HCT116 (cell line): ENCODE results near the gene ANKRD29. TPM values are rescaled to one million over a fixed set of nuclear protein-coding genes. Genes with fewer than 3 reads are reported as not detected.

Experiments used
- ATAC-seq: fragments of 200-7000 bp; cut with Tn5 transposase; 2 replicates; pipeline ENCODE4 v1.9.1; 2020; ENCODE audit warnings: mild to moderate bottlenecking, moderate library complexity
- BruUV-seq: library from RNA; stranded (reverse); fragments of 400-500 nt; replicated peaks from 2 replicates; lab custom pipeline; 2021; lab: Mats Ljungman, UMichigan
- CTCF ChIA-PET: fragments of 300-600 bp; sonication (Branson Sonifier 250); formaldehyde crosslinking; loops from one replicate; lab custom pipeline; 2021; ENCODE audit warnings: antibody characterized with exemption; lab: Charles Lee
- POLR2A ChIA-PET: fragments of 300-600, 350-600 bp; sonication (Branson Sonifier 250); formaldehyde crosslinking; loops from one replicate; lab custom pipeline; 2021; ENCODE audit warnings: antibody characterized with exemption; lab: Charles Lee
- RAD21 ChIA-PET, 2 experiments: fragments of 300-600 bp; sonication (Branson Sonifier 250); formaldehyde crosslinking; loops; one replicate each; lab custom pipeline; 2023; ENCODE audit warnings: low total read pairs in 2 of 2; ENCODE audit not compliant: uncharacterized antibody in 2 of 2, unreplicated experiment in 2 of 2, low non-redundant PET in 1 of 2; lab: Charles Lee
- DNase-seq: peaks from one replicate; pipeline ENCODE4 v3.0.0-alpha.2; 2010; ENCODE audit warnings: low read depth, low spot score
- H2AFZ ChIP-seq: fragments of 200-600 bp; shearing (Covaris generic), sonication (generic); 2 replicates; pipeline ENCODE4 v1.6.1; 2017; ENCODE audit warnings: low read depth, mixed run types, mixed read lengths, antibody characterized with exemption, low read length; ENCODE audit not compliant: poor library complexity, severe bottlenecking
- H3K27ac ChIP-seq: 2 replicates; pipeline ENCODE4 v1.5.1; 2012; ENCODE audit warnings: low read depth, low read length
- H3K27me3 ChIP-seq: fragments of 200-600 bp; sonication (generic); 2 replicates; pipeline ENCODE4 v1.6.1; 2016; ENCODE audit warnings: mixed run types, low read length, mixed read lengths; ENCODE audit not compliant: insufficient read depth
- H3K36me3 ChIP-seq, 2 experiments: fragments of 200-500 bp in 1 of 2; fragments of 200-600 bp in 1 of 2; sonication (Bioruptor generic) in 1 of 2; sonication (generic) in 1 of 2; 2 replicates each; pipeline versions ENCODE4 v1.5.1 to v1.6.1; 2014 to 2016; ENCODE audit warnings: low read length in 2 of 2, inconsistent platforms in 1 of 2, mixed read lengths in 1 of 2, mixed run types in 1 of 2; ENCODE audit not compliant: insufficient read depth in 2 of 2, control insufficient read depth in 1 of 2
- H3K4me1 ChIP-seq, 2 experiments: fragments of 200-600 bp in 1 of 2; sonication (generic) in 1 of 2; 2 replicates each; pipeline versions ENCODE4 v1.5.1 to v1.6.1; 2012 to 2017; ENCODE audit warnings: low read length in 2 of 2, inconsistent platforms in 1 of 2, mild to moderate bottlenecking in 1 of 2, mixed read lengths in 1 of 2, mixed run types in 1 of 2, moderate library complexity in 1 of 2; ENCODE audit not compliant: insufficient read depth in 2 of 2, control insufficient read depth in 1 of 2
- H3K4me2 ChIP-seq: fragments of 200-600 bp; sonication (generic); 2 replicates; pipeline ENCODE4 v1.6.1; 2017; ENCODE audit warnings: mixed run types, low read length, mixed read lengths
- H3K4me3 ChIP-seq, 2 experiments: fragments of 200-600 bp in 1 of 2; sonication (generic) in 1 of 2; replicated peaks in 1 of 2; 2 replicates each; pipeline ENCODE4 v1.5.1; 2011 to 2016; ENCODE audit warnings: low read length in 2 of 2, control low read depth in 1 of 2, low read depth in 1 of 2, mild to moderate bottlenecking in 1 of 2, mixed read lengths in 1 of 2, mixed run types in 1 of 2
- H3K79me2 ChIP-seq: fragments of 200-600 bp; sonication (generic); 2 replicates; pipeline ENCODE4 v1.6.1; 2017; ENCODE audit warnings: mild to moderate bottlenecking, mixed run types, low read length, moderate library complexity, mixed read lengths; ENCODE audit not compliant: insufficient read depth
- H3K9ac ChIP-seq: fragments of 200-600 bp; sonication (generic); 2 replicates; pipeline ENCODE4 v1.6.1; 2016; ENCODE audit warnings: low read length, mixed read lengths
- H3K9me2 ChIP-seq: fragments of 200-600 bp; sonication (generic), shearing (Covaris generic); 2 replicates; pipeline ENCODE4 v1.6.1; 2017; ENCODE audit warnings: mixed run types, mild to moderate bottlenecking, moderate library complexity; ENCODE audit not compliant: insufficient read depth
- H3K9me3 ChIP-seq, 2 experiments: fragments of 200-500 bp in 1 of 2; fragments of 200-600 bp in 1 of 2; sonication (Bioruptor generic) in 1 of 2; sonication (generic) in 1 of 2; 2 replicates each; pipeline ENCODE4 v1.6.1; 2014 to 2017; ENCODE audit warnings: low read length in 2 of 2, mixed read lengths in 2 of 2, inconsistent platforms in 1 of 2, low read depth in 1 of 2, mild to moderate bottlenecking in 1 of 2, mixed run types in 1 of 2, moderate library complexity in 1 of 2; ENCODE audit not compliant: control insufficient read depth in 1 of 2, insufficient read depth in 1 of 2
- H4K20me1 ChIP-seq: fragments of 200-600 bp; sonication (generic), shearing (Covaris generic); 2 replicates; pipeline ENCODE4 v1.6.1; 2017; ENCODE audit warnings: mixed run types, mild to moderate bottlenecking, moderate library complexity; ENCODE audit not compliant: insufficient read depth
- CBX3 ChIP-seq: IDR thresholded peaks from 2 replicates; pipeline ENCODE4 v1.6.1; 2012; ENCODE audit warnings: low read depth
- CTCF ChIP-seq, 3 experiments: fragments of 200-600 bp in 1 of 3; sonication (generic) in 1 of 3; IDR thresholded peaks in 2 of 3; conservative IDR thresholded peaks in 1 of 3; 2 replicates each; pipeline ENCODE4 v1.5.1; 2012 to 2017; ENCODE audit warnings: low read depth in 2 of 3, low read length in 2 of 3, antibody characterized with exemption in 1 of 3, borderline replicate concordance in 1 of 3, control low read depth in 1 of 3, mild to moderate bottlenecking in 1 of 3, mixed read lengths in 1 of 3, mixed run types in 1 of 3, moderate library complexity in 1 of 3; ENCODE audit not compliant: insufficient read depth in 1 of 3
- EGR1 ChIP-seq: IDR thresholded peaks from 2 replicates; pipeline ENCODE4 v1.6.1; 2012; ENCODE audit warnings: low read depth
- EZH2phosphoT487 ChIP-seq: fragments of 200-600 bp; IDR thresholded peaks from 2 replicates; pipeline ENCODE4 v1.6.1; 2018; ENCODE audit warnings: antibody characterized with exemption, borderline replicate concordance
- FOSL1 ChIP-seq: IDR thresholded peaks from 2 replicates; pipeline ENCODE4 v1.6.1; 2012; ENCODE audit warnings: low read depth
- JUND ChIP-seq: IDR thresholded peaks from 2 replicates; pipeline ENCODE4 v1.6.1; 2012
- POLR2A ChIP-seq: IDR thresholded peaks from 2 replicates; pipeline ENCODE4 v1.7.0; 2011; ENCODE audit warnings: borderline replicate concordance; ENCODE audit not compliant: insufficient read depth, insufficient read length; ENCODE audit errors: extremely low read depth
- POLR2AphosphoS5 ChIP-seq: IDR thresholded peaks from 2 replicates; pipeline ENCODE4 v1.6.1; 2011; ENCODE audit warnings: mild to moderate bottlenecking, low read depth, low read length, moderate library complexity
- RAD21 ChIP-seq: IDR thresholded peaks from 2 replicates; pipeline ENCODE4 v1.6.1; 2012; ENCODE audit warnings: low read depth, mild to moderate bottlenecking
- SIN3A ChIP-seq: IDR thresholded peaks from 2 replicates; pipeline ENCODE4 v1.6.1; 2012; ENCODE audit warnings: low read depth
- SP1 ChIP-seq: IDR thresholded peaks from 2 replicates; pipeline ENCODE4 v1.6.1; 2012; ENCODE audit warnings: low read depth
- SRF ChIP-seq: IDR thresholded peaks from 2 replicates; pipeline ENCODE4 v1.6.1; 2012; ENCODE audit warnings: low read depth
- TCF7L2 ChIP-seq: IDR thresholded peaks from 2 replicates; pipeline ENCODE4 v1.7.0; 2011; ENCODE audit warnings: borderline replicate concordance, inconsistent platforms; ENCODE audit not compliant: insufficient read depth, insufficient read length; ENCODE audit errors: extremely low read depth
- YY1 ChIP-seq: IDR thresholded peaks from 2 replicates; pipeline ENCODE4 v1.6.1; 2011; ENCODE audit warnings: low read length, low read depth, moderate library complexity, mild to moderate bottlenecking; ENCODE audit not compliant: insufficient replicate concordance; ENCODE audit errors: extremely low read depth
- ZFX ChIP-seq: fragments of 450-650 bp; IDR thresholded peaks from 2 replicates; pipeline ENCODE4 v1.6.1; 2017
- ZNF274 ChIP-seq: fragments of 200-500 bp; sonication (Bioruptor generic); IDR thresholded peaks from 2 replicates; pipeline ENCODE4 v1.6.1; 2014; ENCODE audit warnings: mild to moderate bottlenecking, low read depth, low read length, inconsistent platforms
- intact Hi-C: fragments of 100-400 bp; cut with micrococcal nuclease; formaldehyde crosslinking; loops from 2 replicates; pipeline ENCODE4 v1.10.0; 2022
- total RNA-seq: library from RNA; stranded (reverse); gene quantifications from one replicate; pipeline ENCODE4 v1.2.1, GENCODE V29; 2021; ENCODE audit not compliant: unreplicated experiment
- TF ChIP-seq, protein P1 (sequence below): IDR thresholded peaks from 2 replicates; pipeline ENCODE4 v1.6.1; 2012; ENCODE audit warnings: low read depth

The ANKRD29 gene
- total RNA-seq, 1 experiment from 2014 or later, result 8.8 TPM

DNA sequence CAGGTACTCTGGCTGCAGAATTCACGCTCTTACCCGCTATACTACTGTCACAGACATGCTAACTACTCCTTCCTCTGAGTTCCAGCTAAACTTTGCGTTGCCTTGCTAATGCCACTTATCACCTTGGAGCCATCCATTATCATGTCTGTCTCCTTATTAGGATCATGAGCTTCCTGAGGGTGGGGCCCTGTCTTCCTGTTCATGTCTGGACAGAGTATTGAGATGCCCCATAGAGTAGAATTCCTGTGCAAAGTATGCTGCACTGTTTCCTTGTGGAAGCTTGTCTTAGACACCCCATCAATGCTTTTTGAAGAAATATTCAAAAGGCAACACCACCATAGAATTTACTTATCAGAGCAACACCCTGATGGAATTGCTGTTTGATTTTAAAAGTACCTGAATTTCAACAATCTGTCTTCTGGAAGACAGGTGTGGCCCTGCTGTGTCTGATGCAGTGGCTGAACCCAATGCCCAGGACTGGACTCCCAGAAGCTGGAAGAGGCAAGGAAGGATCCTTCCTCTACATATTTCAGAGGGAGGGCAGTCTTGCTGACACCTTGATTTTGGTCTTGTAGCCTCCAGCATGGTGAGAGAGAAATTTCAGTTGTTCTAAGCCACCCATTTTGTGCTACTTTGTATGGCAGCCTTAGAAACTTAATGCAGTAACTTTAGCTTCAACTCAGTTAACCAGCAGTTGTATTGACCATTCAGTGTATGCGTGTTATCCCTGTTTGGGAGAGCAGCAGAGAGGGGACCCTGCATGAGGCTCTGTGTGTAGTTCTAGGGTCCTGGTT lies 32.1 kb upstream of the ANKRD29 start:
- POLR2A ChIA-PET, result interaction anchor here (1.8 to 1.9 kb wide), 2 partner anchors 8 to 68 kb away, joined by 5 read pairs; no protein-coding TSS in a partner anchor
- H2AFZ ChIP-seq, result peak overlapping the region; percentile 75

More for the DNA sequence above, 32.1 kb upstream of the ANKRD29 start:
- H3K79me2 ChIP-seq, result no peaks in the 10 kb centered on the region
- ChIA-PET RAD21 (interaction anchor here (0.8 to 2.0 kb wide), 2 partner anchors 8 to 59 kb away, joined by 3 to 6 read pairs; no protein-coding TSS in a partner anchor), CTCF (interaction anchor here (1.2 to 4.1 kb wide), 5 partner anchors 9 to 197 kb away, joined by 4 to 39 read pairs (median 4); no protein-coding TSS in a partner anchor)
- peak; percentile 67 for ATAC-seq
- peak overlapping the region in 1 of 2 experiments; percentile 24; a peak in 1 of 4 replicates for H3K4me3 ChIP-seq
- H3K27ac ChIP-seq, result peak overlapping the region; percentile 63
- no TSS peak for BruUV-seq
- H3K36me3 ChIP-seq, result no peaks in the 10 kb centered on the region
- no peaks in the 10 kb centered on the region for H4K20me1 ChIP-seq
- H3K9me2 ChIP-seq, result no peaks in the 10 kb centered on the region
- no peak for TF ChIP-seq SRF
- no peak for TF ChIP-seq ZFX
- no peak for TF ChIP-seq YY1
- no peak for TF ChIP-seq EZH2phosphoT487
- no peak for TF ChIP-seq FOSL1
- TF ChIP-seq ZNF274, result no peak
- TF ChIP-seq JUND, result no peak
- no peak for TF ChIP-seq TCF7L2
- TF ChIP-seq SP1, result no peak
- no peak for TF ChIP-seq POLR2AphosphoS5
- TF ChIP-seq, protein P1, sequence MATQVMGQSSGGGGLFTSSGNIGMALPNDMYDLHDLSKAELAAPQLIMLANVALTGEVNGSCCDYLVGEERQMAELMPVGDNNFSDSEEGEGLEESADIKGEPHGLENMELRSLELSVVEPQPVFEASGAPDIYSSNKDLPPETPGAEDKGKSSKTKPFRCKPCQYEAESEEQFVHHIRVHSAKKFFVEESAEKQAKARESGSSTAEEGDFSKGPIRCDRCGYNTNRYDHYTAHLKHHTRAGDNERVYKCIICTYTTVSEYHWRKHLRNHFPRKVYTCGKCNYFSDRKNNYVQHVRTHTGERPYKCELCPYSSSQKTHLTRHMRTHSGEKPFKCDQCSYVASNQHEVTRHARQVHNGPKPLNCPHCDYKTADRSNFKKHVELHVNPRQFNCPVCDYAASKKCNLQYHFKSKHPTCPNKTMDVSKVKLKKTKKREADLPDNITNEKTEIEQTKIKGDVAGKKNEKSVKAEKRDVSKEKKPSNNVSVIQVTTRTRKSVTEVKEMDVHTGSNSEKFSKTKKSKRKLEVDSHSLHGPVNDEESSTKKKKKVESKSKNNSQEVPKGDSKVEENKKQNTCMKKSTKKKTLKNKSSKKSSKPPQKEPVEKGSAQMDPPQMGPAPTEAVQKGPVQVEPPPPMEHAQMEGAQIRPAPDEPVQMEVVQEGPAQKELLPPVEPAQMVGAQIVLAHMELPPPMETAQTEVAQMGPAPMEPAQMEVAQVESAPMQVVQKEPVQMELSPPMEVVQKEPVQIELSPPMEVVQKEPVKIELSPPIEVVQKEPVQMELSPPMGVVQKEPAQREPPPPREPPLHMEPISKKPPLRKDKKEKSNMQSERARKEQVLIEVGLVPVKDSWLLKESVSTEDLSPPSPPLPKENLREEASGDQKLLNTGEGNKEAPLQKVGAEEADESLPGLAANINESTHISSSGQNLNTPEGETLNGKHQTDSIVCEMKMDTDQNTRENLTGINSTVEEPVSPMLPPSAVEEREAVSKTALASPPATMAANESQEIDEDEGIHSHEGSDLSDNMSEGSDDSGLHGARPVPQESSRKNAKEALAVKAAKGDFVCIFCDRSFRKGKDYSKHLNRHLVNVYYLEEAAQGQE, result no peak
- TF ChIP-seq CTCF (IDR thresholded peaks at IDR 0.05 in 2 of 3, conservative IDR thresholded peaks at IDR 0.05 in 1 of 3; ENCODE audit: borderline replicate concordance in 1 of 3, insufficient read depth in 1 of 3, low read depth in 2 of 3, low read length in 2 of 3), result no peak
- no peak for TF ChIP-seq SIN3A
- TF ChIP-seq POLR2A, result no peak
- no peak for TF ChIP-seq EGR1
- no peak for TF ChIP-seq RAD21
- no peak for TF ChIP-seq CBX3
- intact Hi-C loops, result no loop called here
- DNase-seq, result no peak
- H3K27me3 ChIP-seq, result no peaks in the 10 kb centered on the region
- peak overlapping the region; percentile 24 for H3K9ac ChIP-seq
- H3K9me3 ChIP-seq, result no peaks in the 10 kb centered on the region
- peak overlapping the region; percentile 65 for H3K4me2 ChIP-seq
- peaks cover 25 to 34% of the 10 kb centered on the region in 2 experiments for H3K4me1 ChIP-seq
